ENCODE data around the gene KCNMA1. TPM values are rescaled to one million over a fixed set of nuclear protein-coding genes. Genes with fewer than 3 reads are reported as not detected.

The KCNMA1 gene
- total RNA-seq, 1 donor from 2014 or later = 41.3 TPM

DNA sequence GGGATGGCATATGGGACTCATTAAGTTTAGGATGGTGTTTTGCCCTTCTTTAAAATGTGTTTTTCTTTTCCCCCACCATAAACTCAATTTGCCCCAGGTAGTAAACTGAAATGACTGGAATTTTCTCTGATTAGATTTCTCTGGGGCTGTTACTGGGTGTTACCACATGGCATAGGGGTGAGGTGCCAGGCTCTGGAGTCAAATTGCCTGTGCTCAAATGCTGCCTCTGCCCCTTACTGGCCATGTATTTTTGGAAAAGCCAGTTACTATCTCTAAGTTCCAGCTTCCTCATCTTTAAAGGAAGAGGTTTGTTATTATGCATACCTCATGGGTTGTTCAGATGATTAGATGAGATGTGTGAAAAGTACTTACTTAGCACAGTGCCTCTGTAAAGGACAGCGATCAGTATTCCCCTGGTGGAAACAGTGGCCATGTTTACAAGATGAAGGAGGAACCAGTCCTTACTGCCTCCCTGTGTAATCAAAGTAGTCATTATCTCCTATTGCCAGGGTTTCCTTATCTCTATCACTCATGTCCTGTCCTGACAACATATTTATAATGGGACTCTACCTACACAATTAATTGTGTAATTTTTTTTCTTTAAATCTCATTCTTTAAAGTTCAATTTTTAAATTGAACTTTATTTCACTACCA lies 352.0 kb downstream of the KCNMA1 start:
- no peak overlapping the region for H3K4me3 ChIP-seq
- intact Hi-C loops (cut with DNase I) = no loop called here
- H3K36me3 ChIP-seq = no peaks in the 10 kb centered on the region

DNA sequence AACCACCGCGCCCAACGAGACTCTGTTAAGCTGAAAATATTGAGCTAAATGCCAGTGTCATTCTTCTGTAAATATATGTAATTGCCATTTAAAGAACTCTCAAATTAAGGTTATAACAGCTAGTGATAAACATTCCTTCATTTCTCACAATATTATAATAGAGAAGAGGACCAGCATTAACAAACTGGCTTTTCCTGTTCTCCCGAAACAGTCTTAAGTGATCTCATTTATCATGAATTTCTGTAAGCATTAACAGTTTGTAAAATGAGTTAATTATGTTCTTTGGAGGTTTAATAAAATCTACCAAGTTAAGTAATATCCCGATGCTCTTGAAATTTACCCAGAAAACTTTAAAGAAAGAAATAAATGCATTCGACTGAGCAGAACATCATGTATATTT lies 352.8 kb downstream of the KCNMA1 start:
- no peak overlapping the region for H3K4me3 ChIP-seq
- H3K27me3 ChIP-seq (ENCODE audit: low read depth) = peaks cover 12% of the 10 kb centered on the region
- intact Hi-C loops (cut with DNase I) = no loop called here
- no peak overlapping the region for H3K27ac ChIP-seq
- H3K36me3 ChIP-seq = no peaks in the 10 kb centered on the region
- DNase-seq (no peak), ATAC-seq (no peak)
- TF ChIP-seq, protein P1, sequence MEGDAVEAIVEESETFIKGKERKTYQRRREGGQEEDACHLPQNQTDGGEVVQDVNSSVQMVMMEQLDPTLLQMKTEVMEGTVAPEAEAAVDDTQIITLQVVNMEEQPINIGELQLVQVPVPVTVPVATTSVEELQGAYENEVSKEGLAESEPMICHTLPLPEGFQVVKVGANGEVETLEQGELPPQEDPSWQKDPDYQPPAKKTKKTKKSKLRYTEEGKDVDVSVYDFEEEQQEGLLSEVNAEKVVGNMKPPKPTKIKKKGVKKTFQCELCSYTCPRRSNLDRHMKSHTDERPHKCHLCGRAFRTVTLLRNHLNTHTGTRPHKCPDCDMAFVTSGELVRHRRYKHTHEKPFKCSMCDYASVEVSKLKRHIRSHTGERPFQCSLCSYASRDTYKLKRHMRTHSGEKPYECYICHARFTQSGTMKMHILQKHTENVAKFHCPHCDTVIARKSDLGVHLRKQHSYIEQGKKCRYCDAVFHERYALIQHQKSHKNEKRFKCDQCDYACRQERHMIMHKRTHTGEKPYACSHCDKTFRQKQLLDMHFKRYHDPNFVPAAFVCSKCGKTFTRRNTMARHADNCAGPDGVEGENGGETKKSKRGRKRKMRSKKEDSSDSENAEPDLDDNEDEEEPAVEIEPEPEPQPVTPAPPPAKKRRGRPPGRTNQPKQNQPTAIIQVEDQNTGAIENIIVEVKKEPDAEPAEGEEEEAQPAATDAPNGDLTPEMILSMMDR (IDR thresholded peaks at IDR 0.05) = no peak
- no peaks in the 10 kb centered on the region for H3K9me3 ChIP-seq
- no peaks in the 10 kb centered on the region for H3K4me1 ChIP-seq

More for the DNA sequence above, 352.0 kb downstream of the KCNMA1 start:
- H3K27ac ChIP-seq = no peak overlapping the region
- TF ChIP-seq, protein P1 (IDR thresholded peaks at IDR 0.05) = no peak
- no peaks in the 10 kb centered on the region for H3K9me3 ChIP-seq
- H3K4me1 ChIP-seq = no peaks in the 10 kb centered on the region
- H3K27me3 ChIP-seq (ENCODE audit: low read depth) = peaks cover 12% of the 10 kb centered on the region
- ATAC-seq (no peak), DNase-seq (no peak)

DNA sequence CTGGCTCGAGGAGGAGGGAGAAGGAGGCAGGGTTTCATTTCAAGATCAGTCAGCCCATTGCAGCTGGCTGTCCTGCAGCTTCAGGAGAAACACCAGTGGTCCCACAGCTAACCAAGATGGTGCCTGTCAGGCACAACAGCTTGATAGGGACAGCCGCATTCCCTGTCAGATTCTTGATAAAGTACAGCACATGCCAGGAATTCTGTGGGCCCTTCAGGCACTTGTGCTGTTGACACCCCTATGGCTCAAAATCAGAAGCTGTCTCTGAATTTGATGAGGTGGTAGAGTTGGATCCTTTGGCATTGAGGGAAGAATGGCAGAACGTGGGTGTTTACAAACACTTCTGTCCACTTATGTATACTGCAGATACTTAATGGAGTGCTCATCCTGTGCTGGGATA lies 354.3 kb downstream of the KCNMA1 start:
- intact Hi-C loops (cut with DNase I) = no loop called here
- Histone ChIP-seq H3K36me3 (no peaks in the 10 kb centered on the region), H3K4me3 (no peak overlapping the region), H3K27ac (no peak overlapping the region), H3K4me1 (no peaks in the 10 kb centered on the region), H3K9me3 (no peaks in the 10 kb centered on the region), H3K27me3 (ENCODE audit: low read depth) (peaks cover 12% of the 10 kb centered on the region)
- ATAC-seq = no peak
- no peak for DNase-seq
- TF ChIP-seq, protein P1 (IDR thresholded peaks at IDR 0.05) = no peak

DNA sequence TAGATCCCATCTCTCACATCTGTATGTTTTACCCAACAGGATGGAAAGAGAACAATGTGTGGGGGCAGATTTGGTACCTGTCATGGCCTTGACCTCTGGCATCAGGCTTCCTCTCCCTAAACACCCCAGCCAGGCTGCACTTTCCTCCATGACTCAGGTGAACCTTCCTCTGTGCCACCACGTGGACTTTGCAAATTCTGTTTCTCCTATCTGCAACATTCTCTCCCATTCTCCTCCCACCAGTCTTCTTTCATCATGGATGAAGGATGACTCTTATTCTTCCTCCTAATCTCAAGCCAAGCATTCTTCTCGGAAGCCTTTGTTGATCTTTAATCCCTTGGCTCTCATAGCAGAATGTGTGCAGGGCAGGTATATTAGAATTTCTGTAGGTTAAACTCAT lies 355.4 kb downstream of the KCNMA1 start:
- TF ChIP-seq, protein P1 (IDR thresholded peaks at IDR 0.05) = no peak
- Histone ChIP-seq H3K36me3 (no peaks in the 10 kb centered on the region), H3K4me3 (no peak overlapping the region), H3K9me3 (no peaks in the 10 kb centered on the region), H3K27me3 (ENCODE audit: low read depth) (peaks cover 12% of the 10 kb centered on the region), H3K27ac (no peak overlapping the region), H3K4me1 (no peaks in the 10 kb centered on the region)
- no peak for DNase-seq
- intact Hi-C loops (cut with DNase I) = no loop called here
- no peak for ATAC-seq

DNA sequence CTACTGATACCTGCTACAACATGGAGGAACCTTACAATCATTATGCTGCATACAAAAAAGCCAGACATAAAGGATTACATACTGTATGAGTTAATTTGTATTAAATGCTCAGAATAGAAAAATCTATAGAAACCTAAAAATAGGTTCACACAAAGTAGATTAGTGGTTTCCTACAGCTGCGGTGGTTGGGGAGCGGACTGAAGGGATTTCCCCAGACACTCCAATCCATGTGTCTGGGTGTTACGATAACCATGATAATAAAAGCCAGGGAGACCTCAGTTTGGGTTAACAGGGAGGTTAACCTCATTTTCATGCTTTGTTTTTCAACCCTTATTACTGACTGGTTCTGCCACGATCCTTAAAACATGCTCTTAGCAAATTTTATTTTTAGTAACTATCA lies 355.9 kb downstream of the KCNMA1 start:
- peaks cover 12% of the 10 kb centered on the region for H3K27me3 ChIP-seq (ENCODE audit: low read depth)
- no peaks in the 10 kb centered on the region for H3K9me3 ChIP-seq
- intact Hi-C loops (cut with DNase I) = no loop called here
- no peaks in the 10 kb centered on the region for H3K4me1 ChIP-seq
- H3K36me3 ChIP-seq = no peaks in the 10 kb centered on the region
- TF ChIP-seq, protein P1 (IDR thresholded peaks at IDR 0.05) = no peak
- ATAC-seq (no peak), DNase-seq (no peak)
- H3K4me3 ChIP-seq = no peak overlapping the region
- H3K27ac ChIP-seq = no peak overlapping the region
